Liver (tissue), 3 donors: ENCODE measurements around the gene MCF2.

Experiments
- CTCF ChIP-seq: fragments of 150-350 bp; IDR thresholded peaks from 2 replicates; pipeline ENCODE4 v1.5.1; 2017; ENCODE audit warnings: improper control_type of control experiment, low read depth, low read length; ENCODE audit not compliant: missing input control
- NR2F2 ChIP-seq: IDR thresholded peaks from 2 replicates; pipeline ENCODE4 v1.6.1; 2016; ENCODE audit warnings: antibody characterized with exemption
- RXRA ChIP-seq, 2 donors: IDR thresholded peaks; 2 replicates each; pipeline ENCODE4 v1.6.1; 2017 to 2018; ENCODE audit warnings: antibody characterized with exemption in 2 of 2, mild to moderate bottlenecking in 1 of 2
- SP1 ChIP-seq: IDR thresholded peaks from 2 replicates; pipeline ENCODE4 v1.6.1; 2018; ENCODE audit warnings: antibody characterized with exemption, mild to moderate bottlenecking
- YY1 ChIP-seq: IDR thresholded peaks from 2 replicates; pipeline ENCODE4 v1.6.1; 2016; ENCODE audit warnings: antibody characterized with exemption, mild to moderate bottlenecking
- donor health status: healthy.
- donor health status: healthy.

- TF ChIP-seq CTCF (no peak), NR2F2 (no peak), YY1 (no peak), SP1 (no peak), RXRA (IDR thresholded peaks at IDR 0.05) (no peak)
These were observed 43.1 kb upstream of the MCF2 start for GRCh38 chrX:139751053-139751452.
